Smooth muscle cell (in vitro differentiated cells): ENCODE results near the gene RNF38. TPM values are rescaled to one million over a fixed set of nuclear protein-coding genes. Genes with fewer than 3 reads are reported as not detected.

Experiments
- DNase-seq: peaks from one replicate; lab custom pipeline; 2025; ENCODE audit not compliant: unreplicated experiment; lab: John Stamatoyannopoulos, UW
- H2AFZ ChIP-seq: fragments of 200-600 bp; sonication (generic); 2 replicates; pipeline ENCODE4 v1.6.0; 2016; ENCODE audit warnings: antibody characterized with exemption, low read depth, mild to moderate bottlenecking
- H3F3A ChIP-seq: fragments of 200-600 bp; sonication (generic); 2 replicates; pipeline ENCODE4 v1.6.0; 2017; ENCODE audit warnings: antibody characterized with exemption, low read depth
- H3K27ac ChIP-seq: fragments of 200-600 bp; sonication (generic); 2 replicates; pipeline ENCODE4 v1.5.1; 2016; ENCODE audit warnings: low read depth, mild to moderate bottlenecking
- H3K27me3 ChIP-seq: fragments of 200-600 bp; sonication (generic); 2 replicates; pipeline ENCODE4 v1.6.1; 2016; ENCODE audit warnings: low read depth, mild to moderate bottlenecking
- H3K36me3 ChIP-seq: fragments of 200-600 bp; sonication (generic); 2 replicates; pipeline ENCODE4 v1.5.1; 2016; ENCODE audit warnings: low read depth
- H3K4me1 ChIP-seq: fragments of 200-600 bp; sonication (generic); 2 replicates; pipeline ENCODE4 v1.5.1; 2016; ENCODE audit warnings: low read depth
- H3K4me2 ChIP-seq: fragments of 200-600 bp; sonication (generic); 2 replicates; pipeline ENCODE4 v1.6.0; 2016; ENCODE audit warnings: mild to moderate bottlenecking
- H3K4me3 ChIP-seq: fragments of 200-600 bp; sonication (generic); 2 replicates; pipeline ENCODE4 v1.5.1; 2016; ENCODE audit warnings: mild to moderate bottlenecking
- H3K79me2 ChIP-seq: fragments of 200-600 bp; sonication (generic); 2 replicates; pipeline ENCODE4 v1.6.0; 2016; ENCODE audit warnings: low read depth, mild to moderate bottlenecking
- H3K9ac ChIP-seq: fragments of 200-600 bp; sonication (generic); 2 replicates; pipeline ENCODE4 v1.6.0; 2016; ENCODE audit warnings: low read depth
- H3K9me3 ChIP-seq: fragments of 200-600 bp; sonication (generic); replicated peaks from 2 replicates; pipeline ENCODE4 v1.5.1; 2016; ENCODE audit warnings: low read depth
- H4K20me1 ChIP-seq: fragments of 200-600 bp; sonication (generic); 2 replicates; pipeline ENCODE4 v1.6.0; 2016; ENCODE audit warnings: low read depth
- WGBS: methylation state at CpG from one replicate; pipeline ENCODE4 v1.1.7; 2016; ENCODE audit warnings: low lambda C conversion rate; 5-methylcytosine and 5-hydroxymethylcytosine counted together
- polyA plus RNA-seq: library from polyadenylated mRNA; unstranded; fragments of >200 nt; fragmentation: Nextera tagmentation; extraction: Ambion mirVana; gene quantifications from 2 replicates; pipeline ENCODE4 v1.2.1, GENCODE V29; 2016
- total RNA-seq: library from RNA; depleted of rRNA; stranded (reverse); fragments of >200 nt; gene quantifications from 2 replicates; pipeline ENCODE4 v1.2.3, GENCODE V29; 2014
- TF ChIP-seq, protein P1 (sequence below): fragments of 200-600 bp; sonication (generic); IDR thresholded peaks from 2 replicates; pipeline ENCODE4 v1.5.1; 2017; ENCODE audit warnings: borderline replicate concordance, mild to moderate bottlenecking, antibody characterized with exemption; ENCODE audit not compliant: insufficient read depth, poor library complexity, severe bottlenecking

Gene RNF38
- total and polyA plus RNA-seq, 2 experiments from 2014 or later: 10.1 to 27.5 TPM

DNA sequence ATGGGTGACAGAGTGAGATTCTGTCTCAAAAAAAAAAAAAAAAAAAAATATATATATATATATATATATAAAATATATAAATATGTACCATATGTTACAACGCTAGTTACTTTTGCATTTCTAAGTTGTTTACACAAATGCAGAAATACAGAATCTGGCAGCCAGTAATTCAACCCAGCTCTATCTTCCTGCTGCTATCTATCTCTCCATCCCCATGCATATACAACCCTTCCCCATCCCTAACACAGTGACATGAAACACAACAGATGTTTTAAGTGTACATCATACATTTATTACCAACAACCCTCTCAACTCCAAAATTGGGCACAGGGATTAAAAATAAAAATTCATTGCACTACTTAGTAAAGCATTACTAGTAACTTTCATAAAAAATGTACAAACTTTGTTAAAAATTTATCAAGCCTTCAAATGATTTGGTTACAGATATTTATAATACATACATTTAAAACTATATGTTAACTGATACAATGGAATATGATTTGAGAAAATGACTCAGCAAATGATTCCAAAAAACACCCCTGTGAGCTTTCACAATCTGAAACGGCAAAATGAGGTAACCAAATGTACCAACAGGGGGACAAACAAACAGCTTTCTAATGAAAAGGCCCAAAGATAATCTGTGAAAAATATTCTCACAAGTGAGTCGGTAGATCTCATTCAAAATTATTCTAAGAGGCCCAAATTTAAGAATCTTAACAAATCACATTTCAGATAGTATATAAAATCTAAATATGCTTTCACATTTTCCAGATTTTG is 63.8 kb downstream of the RNF38 start:
- Histone ChIP-seq H3F3A (no peaks in the 10 kb centered on the region), H3K36me3 (peaks cover 20% of the 10 kb centered on the region), H3K27ac (no peak overlapping the region), H3K27me3 (no peaks in the 10 kb centered on the region), H2AFZ (no peak overlapping the region), H3K9ac (no peak overlapping the region), H4K20me1 (no peaks in the 10 kb centered on the region), H3K9me3 (no peaks in the 10 kb centered on the region), H3K79me2 (no peaks in the 10 kb centered on the region), H3K4me3 (no peak overlapping the region), H3K4me2 (no peak overlapping the region), H3K4me1 (no peaks in the 10 kb centered on the region)
- no peak for DNase-seq
- TF ChIP-seq, protein P1, sequence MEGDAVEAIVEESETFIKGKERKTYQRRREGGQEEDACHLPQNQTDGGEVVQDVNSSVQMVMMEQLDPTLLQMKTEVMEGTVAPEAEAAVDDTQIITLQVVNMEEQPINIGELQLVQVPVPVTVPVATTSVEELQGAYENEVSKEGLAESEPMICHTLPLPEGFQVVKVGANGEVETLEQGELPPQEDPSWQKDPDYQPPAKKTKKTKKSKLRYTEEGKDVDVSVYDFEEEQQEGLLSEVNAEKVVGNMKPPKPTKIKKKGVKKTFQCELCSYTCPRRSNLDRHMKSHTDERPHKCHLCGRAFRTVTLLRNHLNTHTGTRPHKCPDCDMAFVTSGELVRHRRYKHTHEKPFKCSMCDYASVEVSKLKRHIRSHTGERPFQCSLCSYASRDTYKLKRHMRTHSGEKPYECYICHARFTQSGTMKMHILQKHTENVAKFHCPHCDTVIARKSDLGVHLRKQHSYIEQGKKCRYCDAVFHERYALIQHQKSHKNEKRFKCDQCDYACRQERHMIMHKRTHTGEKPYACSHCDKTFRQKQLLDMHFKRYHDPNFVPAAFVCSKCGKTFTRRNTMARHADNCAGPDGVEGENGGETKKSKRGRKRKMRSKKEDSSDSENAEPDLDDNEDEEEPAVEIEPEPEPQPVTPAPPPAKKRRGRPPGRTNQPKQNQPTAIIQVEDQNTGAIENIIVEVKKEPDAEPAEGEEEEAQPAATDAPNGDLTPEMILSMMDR: no peak
- WGBS: 93% methylated on average over 3 of the region's 3 CpGs

DNA sequence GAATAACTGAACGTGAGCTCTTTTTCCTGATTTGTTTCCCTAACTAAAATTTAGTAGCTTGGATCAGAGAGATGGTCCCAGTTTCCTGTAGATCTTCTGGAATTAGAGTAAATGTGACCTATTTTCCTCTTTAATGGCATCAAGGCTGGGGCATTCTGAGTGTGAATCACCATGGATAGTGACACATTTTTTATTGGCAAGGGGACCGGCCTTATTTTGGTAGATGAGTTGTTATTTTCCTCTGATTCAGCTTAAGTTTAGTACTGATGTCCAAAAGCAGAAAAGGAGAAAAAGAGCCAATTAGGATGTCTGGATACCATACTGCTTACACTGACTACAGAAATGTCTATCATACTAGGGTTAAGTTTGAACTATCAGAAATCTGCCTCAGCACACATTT is 68.1 kb downstream of the RNF38 start:
- Histone ChIP-seq H3F3A (no peaks in the 10 kb centered on the region), H3K9me3 (no peaks in the 10 kb centered on the region), H2AFZ (no peak overlapping the region), H4K20me1 (no peaks in the 10 kb centered on the region), H3K27ac (no peak overlapping the region), H3K4me3 (no peak overlapping the region), H3K36me3 (no peaks in the 10 kb centered on the region), H3K27me3 (no peaks in the 10 kb centered on the region), H3K4me2 (no peak overlapping the region), H3K79me2 (no peaks in the 10 kb centered on the region), H3K9ac (no peak overlapping the region), H3K4me1 (no peaks in the 10 kb centered on the region)
- TF ChIP-seq, protein P1: no peak
- no peak for DNase-seq
- WGBS: 76% methylated on average over 2 of the region's 2 CpGs

DNA sequence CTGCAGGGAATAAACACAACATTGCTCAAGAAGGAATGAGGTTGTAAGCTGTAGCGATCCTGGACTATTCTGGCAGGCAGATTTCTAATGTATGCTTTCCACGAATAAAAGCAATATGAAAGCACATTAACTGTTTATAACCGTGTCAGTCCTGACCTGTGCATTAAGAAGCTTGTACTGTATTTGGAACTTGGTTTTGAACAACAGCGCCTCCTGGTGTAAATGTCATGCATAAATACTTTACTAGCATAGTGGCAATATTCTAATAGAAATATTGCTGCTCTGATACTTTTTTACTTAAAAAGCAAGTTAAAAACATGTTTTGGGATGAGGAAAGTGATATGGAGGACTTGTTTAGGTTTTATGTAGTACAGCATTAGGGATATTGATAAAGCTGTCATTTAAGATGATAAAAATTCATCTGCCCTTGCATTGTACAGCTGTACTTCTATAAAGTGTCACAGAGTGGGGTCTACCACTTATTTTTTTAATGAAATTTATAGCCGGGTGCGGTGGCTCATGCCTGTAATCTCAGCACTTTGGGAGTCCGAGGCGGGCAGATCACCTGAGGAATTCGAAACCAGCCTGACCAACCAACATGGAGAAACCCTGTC is 71.2 kb downstream of the RNF38 start:
- Histone ChIP-seq H3K27ac (no peak overlapping the region), H3K36me3 (no peaks in the 10 kb centered on the region), H3K4me1 (no peaks in the 10 kb centered on the region), H3K27me3 (no peaks in the 10 kb centered on the region), H3F3A (no peaks in the 10 kb centered on the region), H3K9me3 (no peaks in the 10 kb centered on the region), H4K20me1 (no peaks in the 10 kb centered on the region), H2AFZ (no peak overlapping the region), H3K4me3 (no peak overlapping the region), H3K9ac (no peak overlapping the region), H3K79me2 (no peaks in the 10 kb centered on the region), H3K4me2 (no peak overlapping the region)
- DNase-seq: no peak
- WGBS: 54% methylated on average over 9 of the region's 9 CpGs
- TF ChIP-seq, protein P1: peak; percentile 78
